Measurements from ENCODE around the gene UNC5A.

The UNC5A gene

GRCh38 chr5:176848651-176849050, 38.3 kb downstream of the UNC5A start:
- Histone ChIP-seq H4K20me1 (ENCODE audit: insufficient read depth, low read length) (peaks cover 17% of the 10 kb centered on the region), H3K27me3 (ENCODE audit: insufficient read depth, low read length, poor library complexity) (no peaks in the 10 kb centered on the region)

DNA sequence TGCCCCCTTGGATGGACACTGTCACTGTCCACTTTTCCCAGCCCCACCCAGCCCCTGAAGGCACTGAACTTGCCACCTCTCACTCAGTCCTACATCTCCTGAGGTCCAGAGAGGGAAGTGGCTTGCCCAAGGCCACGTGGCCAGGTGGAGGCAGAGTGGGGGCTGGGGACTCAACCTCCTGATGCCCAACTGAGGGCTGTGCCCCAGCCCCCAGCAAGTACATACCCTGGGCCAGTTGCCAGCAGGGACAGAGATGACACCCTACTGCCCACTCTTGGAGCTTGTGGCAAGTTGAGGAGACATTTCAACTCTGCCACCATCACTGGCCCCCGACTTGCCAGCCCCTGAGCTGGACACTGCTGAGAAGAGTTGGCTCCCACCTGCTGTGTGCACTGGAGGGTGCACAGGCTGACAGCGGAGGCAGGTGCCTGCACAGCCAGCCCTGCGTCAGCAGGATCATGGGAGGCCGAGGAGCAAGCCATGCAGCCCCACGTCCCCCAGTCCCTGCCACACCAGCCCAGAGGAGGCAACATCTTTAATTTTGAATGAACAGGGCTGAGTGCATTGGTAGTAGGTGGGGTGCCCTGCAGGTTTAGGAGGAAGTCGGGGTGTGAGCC, 39.4 kb downstream of the UNC5A start:
- no peak for DNase-seq
- no peaks in the 10 kb centered on the region for H3K79me2 ChIP-seq (ENCODE audit: insufficient read depth, low read length)
- H3K4me1 ChIP-seq (ENCODE audit: insufficient read depth, low read length): no peaks in the 10 kb centered on the region
- H3K27ac ChIP-seq (ENCODE audit: low read length): no peak overlapping the region
- H3K9ac ChIP-seq (ENCODE audit: low read depth, low read length): no peak overlapping the region
- no peaks in the 10 kb centered on the region for H3K36me3 ChIP-seq (ENCODE audit: insufficient read depth, low read length)
- H4K20me1 ChIP-seq (ENCODE audit: insufficient read depth, low read length): peaks cover 13% of the 10 kb centered on the region
- no peaks in the 10 kb centered on the region for H3K27me3 ChIP-seq (ENCODE audit: insufficient read depth, low read length, poor library complexity)
- no peak overlapping the region for H3K4me3 ChIP-seq (ENCODE audit: low read depth in 1 of 2, low read length in 2 of 2)
- TF ChIP-seq, protein P1, sequence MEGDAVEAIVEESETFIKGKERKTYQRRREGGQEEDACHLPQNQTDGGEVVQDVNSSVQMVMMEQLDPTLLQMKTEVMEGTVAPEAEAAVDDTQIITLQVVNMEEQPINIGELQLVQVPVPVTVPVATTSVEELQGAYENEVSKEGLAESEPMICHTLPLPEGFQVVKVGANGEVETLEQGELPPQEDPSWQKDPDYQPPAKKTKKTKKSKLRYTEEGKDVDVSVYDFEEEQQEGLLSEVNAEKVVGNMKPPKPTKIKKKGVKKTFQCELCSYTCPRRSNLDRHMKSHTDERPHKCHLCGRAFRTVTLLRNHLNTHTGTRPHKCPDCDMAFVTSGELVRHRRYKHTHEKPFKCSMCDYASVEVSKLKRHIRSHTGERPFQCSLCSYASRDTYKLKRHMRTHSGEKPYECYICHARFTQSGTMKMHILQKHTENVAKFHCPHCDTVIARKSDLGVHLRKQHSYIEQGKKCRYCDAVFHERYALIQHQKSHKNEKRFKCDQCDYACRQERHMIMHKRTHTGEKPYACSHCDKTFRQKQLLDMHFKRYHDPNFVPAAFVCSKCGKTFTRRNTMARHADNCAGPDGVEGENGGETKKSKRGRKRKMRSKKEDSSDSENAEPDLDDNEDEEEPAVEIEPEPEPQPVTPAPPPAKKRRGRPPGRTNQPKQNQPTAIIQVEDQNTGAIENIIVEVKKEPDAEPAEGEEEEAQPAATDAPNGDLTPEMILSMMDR (IDR thresholded peaks at IDR 0.05; ENCODE audit: borderline replicate concordance, extremely low read depth, low read length, poor library complexity, severe bottlenecking): no peak
- no peak for TF ChIP-seq EZH2 (IDR thresholded peaks at IDR 0.05; ENCODE audit: borderline replicate concordance, low read depth, low read length, severe bottlenecking)
- no peaks in the 10 kb centered on the region for H3K9me3 ChIP-seq (ENCODE audit: insufficient read depth, low read length, severe bottlenecking)
- no peak overlapping the region for H2AFZ ChIP-seq (ENCODE audit: low read depth, low read length)
- no peak for ATAC-seq (ENCODE audit: insufficient read depth, low read depth)
- H3K4me2 ChIP-seq (ENCODE audit: insufficient read depth, low read length): no peak overlapping the region

More at GRCh38 chr5:176848651-176849050, 38.3 kb downstream of the UNC5A start:
- Histone ChIP-seq H3K4me1 (ENCODE audit: insufficient read depth, low read length) (no peaks in the 10 kb centered on the region), H3K4me3 (ENCODE audit: low read depth in 1 of 2, low read length in 2 of 2) (no peak overlapping the region), H3K36me3 (ENCODE audit: insufficient read depth, low read length) (no peaks in the 10 kb centered on the region), H3K4me2 (ENCODE audit: insufficient read depth, low read length) (no peak overlapping the region), H3K9me3 (ENCODE audit: insufficient read depth, low read length, severe bottlenecking) (no peaks in the 10 kb centered on the region), H3K27ac (ENCODE audit: low read length) (no peak overlapping the region), H2AFZ (ENCODE audit: low read depth, low read length) (no peak overlapping the region), H3K9ac (ENCODE audit: low read depth, low read length) (no peak overlapping the region), H3K79me2 (ENCODE audit: insufficient read depth, low read length) (no peaks in the 10 kb centered on the region)
- no peak for TF ChIP-seq EZH2 (IDR thresholded peaks at IDR 0.05; ENCODE audit: borderline replicate concordance, low read depth, low read length, severe bottlenecking)
- TF ChIP-seq, protein P1 (IDR thresholded peaks at IDR 0.05; ENCODE audit: borderline replicate concordance, extremely low read depth, low read length, poor library complexity, severe bottlenecking): no peak
- ATAC-seq (ENCODE audit: insufficient read depth, low read depth): no peak
- DNase-seq: no peak

GRCh38 chr5:176850371-176851245, 40.2 kb downstream of the UNC5A start:
- Histone ChIP-seq H3K27ac (ENCODE audit: low read length) (no peak overlapping the region), H3K4me3 (ENCODE audit: low read depth in 1 of 2, low read length in 2 of 2) (no peak overlapping the region), H3K9me3 (ENCODE audit: insufficient read depth, low read length, severe bottlenecking) (no peaks in the 10 kb centered on the region), H3K9ac (ENCODE audit: low read depth, low read length) (no peak overlapping the region), H3K36me3 (ENCODE audit: insufficient read depth, low read length) (no peaks in the 10 kb centered on the region), H4K20me1 (ENCODE audit: insufficient read depth, low read length) (peaks cover 6% of the 10 kb centered on the region; the same call in 1 of the 2 replicates), H3K4me1 (ENCODE audit: insufficient read depth, low read length) (no peaks in the 10 kb centered on the region), H3K79me2 (ENCODE audit: insufficient read depth, low read length) (no peaks in the 10 kb centered on the region), H3K27me3 (ENCODE audit: insufficient read depth, low read length, poor library complexity) (no peaks in the 10 kb centered on the region), H2AFZ (ENCODE audit: low read depth, low read length) (no peak overlapping the region), H3K4me2 (ENCODE audit: insufficient read depth, low read length) (no peak overlapping the region)
- TF ChIP-seq, protein P1 (IDR thresholded peaks at IDR 0.05; ENCODE audit: borderline replicate concordance, extremely low read depth, low read length, poor library complexity, severe bottlenecking): no peak
- no peak for TF ChIP-seq EZH2 (IDR thresholded peaks at IDR 0.05; ENCODE audit: borderline replicate concordance, low read depth, low read length, severe bottlenecking)
- ATAC-seq (ENCODE audit: insufficient read depth, low read depth): no peak
- DNase-seq: no peak
